ENCODE results near the gene ERFE.

The ERFE gene

DNA sequence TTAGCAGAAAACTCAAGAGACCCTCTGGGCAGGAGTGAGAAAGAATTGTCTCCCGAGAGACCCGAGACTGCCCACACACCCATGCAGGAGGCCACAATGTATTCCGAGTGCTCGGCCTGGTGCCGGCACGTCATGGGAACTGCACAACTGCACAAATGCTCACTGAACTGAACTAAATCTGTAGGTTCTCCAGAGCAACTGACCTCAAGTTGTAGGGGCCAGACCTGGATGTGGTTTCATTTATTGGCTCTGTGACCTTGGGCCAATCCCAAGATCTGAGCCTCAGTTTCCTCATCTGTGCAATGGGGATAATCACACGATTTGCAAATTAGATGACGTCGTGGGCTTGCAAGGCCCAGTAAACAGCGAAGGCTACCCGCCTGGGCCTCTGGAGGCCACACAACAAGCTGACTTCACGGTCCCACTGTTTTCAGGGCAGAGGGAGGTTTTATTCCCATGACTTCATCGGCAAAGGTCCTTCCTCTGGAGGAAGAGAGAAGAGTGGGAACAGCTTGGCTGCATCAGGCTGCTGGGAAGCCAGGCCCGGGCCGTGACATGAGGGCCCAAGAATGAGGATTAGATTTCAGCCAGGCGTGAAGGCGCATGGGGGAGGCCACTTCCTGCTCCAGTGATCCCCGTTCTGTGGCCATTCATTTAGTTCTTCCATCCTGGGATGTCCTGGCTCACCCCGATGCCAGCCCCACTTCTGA lies 3.6 kb upstream of the ERFE start:
- Histone ChIP-seq H3K9me3 (no peaks in the 10 kb centered on the region; the same call in 1 of the 2 replicates), H3K27ac (no peak overlapping the region), H3K27me3 (peaks cover 10% of the 10 kb centered on the region; the same call in 1 of the 2 replicates), H4K20me1 (0 out of 2 replicates have a peak, but pooled peaks cover 6% of the 10 kb centered on the region), H3K36me3 (no peaks in the 10 kb centered on the region), H3K4me2 (peak overlapping the region; percentile 42), H3K4me1 (peaks cover 45% of the 10 kb centered on the region), H3K4me3 (no peak overlapping the region), H3K9ac (no peak overlapping the region)
- no peak for TF ChIP-seq Cebpa-rat (IDR thresholded peaks at IDR 0.05)

DNA sequence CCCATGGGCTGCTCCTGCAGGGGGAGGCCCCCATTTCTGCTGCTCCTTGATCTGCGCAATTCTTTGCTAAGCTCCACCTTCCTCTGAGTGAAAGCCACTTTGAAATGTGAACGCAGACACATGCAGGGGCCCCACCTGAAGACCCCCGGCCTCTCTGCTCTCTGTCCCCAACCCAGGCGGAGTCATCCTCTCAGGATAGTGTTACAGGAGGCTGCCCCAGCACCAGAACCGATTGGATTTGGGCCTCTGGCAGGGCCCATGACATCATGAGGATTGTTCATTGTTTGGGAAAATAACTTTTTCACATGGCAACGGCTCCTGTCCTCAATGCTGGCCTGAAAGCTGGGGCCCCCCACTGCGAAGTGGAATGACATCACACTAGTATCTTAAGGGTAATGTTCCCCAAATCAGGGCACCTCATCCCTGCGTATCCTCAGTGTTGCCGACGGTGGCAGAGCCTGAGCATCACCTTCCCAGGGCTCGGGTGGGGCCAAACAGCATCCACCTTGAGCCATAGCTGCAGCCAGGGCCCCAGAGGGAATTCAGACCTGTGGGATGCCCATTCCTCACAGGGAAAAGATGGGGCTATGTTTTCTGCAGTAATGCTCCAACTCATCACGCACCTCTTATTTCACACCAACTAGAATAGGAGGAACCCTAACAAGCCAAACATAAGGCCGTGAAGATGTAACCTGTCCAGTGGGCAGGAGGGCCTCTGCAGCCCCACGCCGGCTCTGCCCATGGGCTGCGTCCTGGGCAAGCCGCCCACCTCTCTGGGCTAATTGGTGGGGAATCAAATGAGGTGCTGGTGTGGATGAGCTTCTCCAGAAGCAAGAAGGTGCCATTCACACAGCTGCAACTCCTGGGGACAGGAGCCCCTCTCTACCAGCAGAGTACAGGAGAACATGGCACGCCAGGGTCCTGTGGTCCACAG lies 2.7 kb upstream of the ERFE start:
- H3K9me3 ChIP-seq = no peaks in the 10 kb centered on the region; the same call in 1 of the 2 replicates
- peaks cover 45% of the 10 kb centered on the region for H3K4me1 ChIP-seq
- H4K20me1 ChIP-seq = 0 out of 2 replicates have a peak, but pooled peaks cover 6% of the 10 kb centered on the region
- H3K27ac ChIP-seq = no peak overlapping the region
- H3K4me2 ChIP-seq = peak overlapping the region; percentile 42
- no peaks in the 10 kb centered on the region for H3K36me3 ChIP-seq
- peaks cover 10% of the 10 kb centered on the region; the same call in 1 of the 2 replicates for H3K27me3 ChIP-seq
- no peak for TF ChIP-seq Cebpa-rat (IDR thresholded peaks at IDR 0.05)
- no peak overlapping the region for H3K9ac ChIP-seq
- H3K4me3 ChIP-seq = no peak overlapping the region

DNA sequence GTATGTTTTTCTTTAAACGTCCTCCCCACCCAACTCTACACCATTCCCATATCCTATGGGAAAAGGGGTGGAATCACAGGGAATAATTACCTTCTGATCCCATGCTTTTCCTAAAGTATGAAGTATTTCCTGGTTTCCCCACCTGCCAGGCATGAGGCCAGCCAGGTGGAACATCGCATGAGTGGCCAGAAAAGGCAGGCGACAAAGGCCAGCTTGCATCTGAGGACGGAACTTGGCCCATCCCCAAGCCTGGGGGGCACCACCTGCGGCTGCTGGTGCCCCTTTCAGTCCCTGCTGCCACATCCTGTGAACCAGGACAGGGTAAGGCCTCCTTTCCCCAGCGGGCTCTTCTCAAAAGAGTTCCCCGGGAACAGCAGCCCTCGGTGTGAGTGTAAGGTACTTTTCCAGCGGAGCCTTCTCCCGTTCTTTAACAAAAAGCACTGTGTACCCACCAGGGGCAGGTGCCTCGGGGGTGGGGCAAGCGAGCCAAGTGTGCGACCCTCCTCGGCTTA lies 1.2 kb upstream of the ERFE start:
- Histone ChIP-seq H3K4me2 (no peak overlapping the region), H3K9me3 (no peaks in the 10 kb centered on the region; the same call in 1 of the 2 replicates), H3K4me3 (no peak overlapping the region), H4K20me1 (0 out of 2 replicates have a peak, but pooled peaks cover 6% of the 10 kb centered on the region), H3K4me1 (peaks cover 44% of the 10 kb centered on the region), H3K27me3 (peaks cover 10% of the 10 kb centered on the region; the same call in 1 of the 2 replicates), H3K36me3 (no peaks in the 10 kb centered on the region), H3K27ac (no peak overlapping the region), H3K9ac (no peak overlapping the region)
- no peak for TF ChIP-seq Cebpa-rat (IDR thresholded peaks at IDR 0.05)

DNA sequence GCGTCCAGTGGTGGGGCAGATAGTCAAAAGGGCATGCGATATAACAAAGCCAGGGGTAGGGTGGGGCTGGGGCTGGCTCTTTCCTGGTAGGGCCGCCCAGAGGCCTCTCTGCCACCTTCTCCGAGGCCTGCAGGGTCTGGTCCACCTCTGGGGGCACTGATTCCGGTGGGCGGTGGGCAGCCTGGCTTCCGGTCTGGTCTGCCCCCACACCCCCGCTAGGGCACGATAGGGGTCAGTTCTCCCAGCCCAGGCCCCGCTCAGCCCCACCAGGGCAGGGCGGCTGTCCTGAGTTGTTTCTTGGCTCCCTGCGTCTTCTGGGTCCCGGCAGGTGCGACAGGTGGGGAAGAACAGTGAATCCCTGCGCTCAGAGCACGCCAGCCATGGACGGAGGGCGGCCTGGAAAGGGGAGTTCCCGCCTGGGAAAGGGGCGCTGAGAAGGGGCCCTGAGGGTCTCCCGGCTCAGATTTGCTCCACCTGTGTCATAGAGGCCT lies 707 bp upstream of the ERFE start:
- Histone ChIP-seq H3K9ac (no peak overlapping the region), H3K4me1 (peaks cover 46% of the 10 kb centered on the region), H3K36me3 (no peaks in the 10 kb centered on the region), H3K9me3 (no peaks in the 10 kb centered on the region; the same call in 1 of the 2 replicates), H3K4me2 (peak overlapping the region; percentile 99; the same call in 1 of the 2 replicates), H3K27ac (no peak overlapping the region), H3K27me3 (peaks cover 10% of the 10 kb centered on the region; the same call in 1 of the 2 replicates), H4K20me1 (0 out of 2 replicates have a peak, but pooled peaks cover 6% of the 10 kb centered on the region), H3K4me3 (no peak overlapping the region)
- no peak for TF ChIP-seq Cebpa-rat (IDR thresholded peaks at IDR 0.05)

DNA sequence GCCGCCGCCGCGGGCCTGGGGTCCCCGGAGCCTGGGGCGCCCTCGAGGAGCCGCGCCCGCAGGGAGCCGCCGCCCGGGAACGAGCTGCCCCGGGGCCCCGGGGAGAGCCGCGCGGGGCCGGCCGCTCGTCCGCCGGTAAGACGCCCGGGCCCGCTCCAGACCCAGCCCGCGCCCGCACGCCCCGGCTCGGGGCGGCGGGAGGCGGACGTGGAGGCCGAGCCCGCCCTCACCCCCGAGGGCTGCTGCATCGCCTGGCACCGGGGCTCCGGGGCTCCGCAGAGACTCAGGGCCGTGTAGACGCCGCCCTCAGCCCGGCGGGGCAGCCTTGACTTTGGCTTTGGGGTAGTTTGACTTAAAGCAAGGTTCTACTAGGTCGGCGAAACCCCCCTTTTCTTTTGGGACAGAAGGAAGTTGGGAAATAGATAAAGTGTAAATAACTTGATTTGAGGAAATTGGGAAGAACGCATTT lies 335 bp downstream of the ERFE start:
- Histone ChIP-seq H3K4me3 (peak overlapping the region; percentile 73), H3K4me1 (peaks cover 46% of the 10 kb centered on the region), H3K27me3 (peaks cover 10% of the 10 kb centered on the region; the same call in 1 of the 2 replicates), H3K36me3 (no peaks in the 10 kb centered on the region), H3K4me2 (peak overlapping the region; percentile 99), H4K20me1 (0 out of 2 replicates have a peak, but pooled peaks cover 6% of the 10 kb centered on the region), H3K9ac (peak overlapping the region; percentile 81; the same call in 1 of the 2 replicates), H3K9me3 (no peaks in the 10 kb centered on the region; the same call in 1 of the 2 replicates), H3K27ac (peak overlapping the region; percentile 79)
- TF ChIP-seq Cebpa-rat (IDR thresholded peaks at IDR 0.05) = no peak

DNA sequence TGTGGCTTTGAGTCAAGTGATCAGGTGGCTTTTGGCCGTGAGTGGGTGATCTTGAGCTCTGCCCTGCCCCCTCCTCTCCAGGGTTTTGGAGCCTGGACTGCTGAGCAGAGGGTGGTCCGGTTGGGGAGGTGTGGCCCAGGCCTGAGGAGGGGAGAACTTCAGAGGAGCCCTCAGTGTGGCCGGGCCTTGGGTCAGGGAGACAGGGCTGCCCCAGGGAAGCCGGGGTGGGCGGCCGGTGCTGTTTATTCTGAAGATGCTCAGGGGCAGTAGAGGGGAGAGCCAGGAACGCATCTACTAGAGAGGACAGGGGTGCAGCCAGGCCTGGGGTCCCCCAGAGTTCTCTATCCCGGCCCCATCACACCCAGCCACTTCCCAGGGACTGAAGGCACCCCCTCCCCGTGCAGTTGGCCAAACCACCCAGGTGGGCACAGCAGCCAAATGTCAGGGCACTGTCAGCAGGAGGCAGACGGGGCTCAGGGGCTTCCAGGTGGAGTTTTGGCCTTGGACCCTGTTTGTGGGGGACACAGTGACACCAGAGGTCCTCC lies 963 bp downstream of the ERFE start:
- no peak overlapping the region for H3K27ac ChIP-seq
- peak overlapping the region; percentile 73 for H3K4me3 ChIP-seq
- TF ChIP-seq Cebpa-rat (IDR thresholded peaks at IDR 0.05) = no peak

DNA sequence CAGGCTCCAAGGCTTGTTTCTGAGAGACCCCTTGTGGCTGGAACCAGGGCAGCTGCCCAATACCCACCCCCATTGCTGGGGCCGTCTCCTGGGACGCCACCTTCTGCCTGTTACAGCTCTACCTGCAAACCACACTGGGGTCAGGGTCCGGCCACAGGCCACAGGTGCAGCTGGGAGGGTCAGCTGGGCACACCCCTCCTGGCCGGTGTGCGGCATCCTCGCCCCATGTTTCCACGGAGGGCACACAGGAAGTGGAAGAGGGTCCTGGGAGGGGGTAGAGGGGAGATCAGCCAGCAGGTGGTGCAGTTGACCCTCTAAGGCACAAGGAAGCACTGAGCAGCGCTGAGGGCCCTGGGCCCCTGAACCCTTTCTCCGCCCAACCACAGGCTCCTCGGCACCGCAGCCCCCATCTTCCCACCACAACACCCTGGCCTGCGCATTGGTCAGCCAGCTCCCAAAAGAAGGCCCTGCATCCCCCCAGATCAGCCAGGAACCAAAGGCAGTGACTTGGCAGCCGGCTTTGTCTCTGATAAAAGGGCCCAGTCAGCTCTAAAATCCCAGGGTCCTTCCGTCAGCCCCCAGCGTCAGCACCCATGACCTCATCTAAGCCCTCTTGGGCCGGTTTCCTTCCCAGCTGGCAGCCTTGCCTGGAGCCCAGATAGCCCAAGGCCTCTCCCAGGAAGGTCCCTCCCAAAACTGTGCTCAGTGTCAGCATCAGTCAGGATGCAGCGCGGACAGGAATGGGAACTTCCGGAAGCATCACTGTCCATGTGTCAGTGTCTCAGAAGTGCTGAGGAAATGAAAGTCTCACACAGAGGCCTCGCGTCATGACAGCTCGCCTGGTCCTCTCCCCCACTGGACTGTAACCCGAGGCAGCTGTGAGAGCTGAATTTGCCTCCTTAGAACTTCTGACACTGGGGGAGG lies 1.7 kb downstream of the ERFE start:
- H3K4me2 ChIP-seq = peak overlapping the region; percentile 99
- peak overlapping the region; percentile 73 for H3K4me3 ChIP-seq
- peak overlapping the region; percentile 64 for H3K27ac ChIP-seq
- H3K9ac ChIP-seq = peak overlapping the region; percentile 45; the same call in 1 of the 2 replicates
- 0 out of 2 replicates have a peak, but pooled peaks cover 6% of the 10 kb centered on the region for H4K20me1 ChIP-seq
- 0 out of 2 replicates have a peak, but pooled peaks cover 3% of the 10 kb centered on the region for H3K36me3 ChIP-seq
- no peaks in the 10 kb centered on the region for H3K9me3 ChIP-seq
- H3K4me1 ChIP-seq = peaks cover 39% of the 10 kb centered on the region
- peaks cover 10% of the 10 kb centered on the region; the same call in 1 of the 2 replicates for H3K27me3 ChIP-seq
- no peak for TF ChIP-seq Cebpa-rat (IDR thresholded peaks at IDR 0.05)

More for the DNA sequence above, 963 bp downstream of the ERFE start:
- no peaks in the 10 kb centered on the region for H3K36me3 ChIP-seq
- H3K4me2 ChIP-seq = peak overlapping the region; percentile 99
- no peaks in the 10 kb centered on the region for H3K9me3 ChIP-seq
- peak overlapping the region; percentile 81; the same call in 1 of the 2 replicates for H3K9ac ChIP-seq
- 0 out of 2 replicates have a peak, but pooled peaks cover 6% of the 10 kb centered on the region for H4K20me1 ChIP-seq
- peaks cover 46% of the 10 kb centered on the region for H3K4me1 ChIP-seq
- H3K27me3 ChIP-seq = peaks cover 10% of the 10 kb centered on the region; the same call in 1 of the 2 replicates

Measured in BLaER1 (cell line).